Stimulated activated CD4-positive, alpha-beta T cell treated with anti-CD3 and anti-CD28 coated beads, Interleukin-2, amount 100 ng/mL, for 48 hours (primary cell): Measurements from ENCODE around the gene RWDD4.

ENCODE experiments used
- DNase-seq, 2 donors: peaks; one replicate each; pipeline ENCODE4 v3.0.0-alpha.2; 2020

Gene RWDD4

DNA sequence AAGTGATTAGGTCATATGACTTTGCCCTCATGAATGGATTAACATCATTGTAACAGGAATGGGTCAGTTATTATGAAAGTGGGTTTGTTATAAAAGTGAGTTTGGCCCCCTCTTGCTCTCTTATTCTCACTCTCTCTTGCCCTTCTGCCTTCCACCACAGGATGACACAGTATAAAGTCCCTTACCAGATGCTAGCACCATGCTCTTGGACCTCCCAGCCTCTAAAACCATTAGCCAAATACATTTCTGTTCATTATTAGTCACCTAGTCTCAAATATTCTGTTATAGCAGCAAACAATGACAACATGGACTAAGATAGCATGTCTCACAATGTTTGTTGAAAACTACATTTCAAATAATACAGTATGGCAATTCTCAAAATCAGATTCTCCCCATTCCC, 59.7 kb downstream of the RWDD4 start:
- DNase-seq, result no peak

DNA sequence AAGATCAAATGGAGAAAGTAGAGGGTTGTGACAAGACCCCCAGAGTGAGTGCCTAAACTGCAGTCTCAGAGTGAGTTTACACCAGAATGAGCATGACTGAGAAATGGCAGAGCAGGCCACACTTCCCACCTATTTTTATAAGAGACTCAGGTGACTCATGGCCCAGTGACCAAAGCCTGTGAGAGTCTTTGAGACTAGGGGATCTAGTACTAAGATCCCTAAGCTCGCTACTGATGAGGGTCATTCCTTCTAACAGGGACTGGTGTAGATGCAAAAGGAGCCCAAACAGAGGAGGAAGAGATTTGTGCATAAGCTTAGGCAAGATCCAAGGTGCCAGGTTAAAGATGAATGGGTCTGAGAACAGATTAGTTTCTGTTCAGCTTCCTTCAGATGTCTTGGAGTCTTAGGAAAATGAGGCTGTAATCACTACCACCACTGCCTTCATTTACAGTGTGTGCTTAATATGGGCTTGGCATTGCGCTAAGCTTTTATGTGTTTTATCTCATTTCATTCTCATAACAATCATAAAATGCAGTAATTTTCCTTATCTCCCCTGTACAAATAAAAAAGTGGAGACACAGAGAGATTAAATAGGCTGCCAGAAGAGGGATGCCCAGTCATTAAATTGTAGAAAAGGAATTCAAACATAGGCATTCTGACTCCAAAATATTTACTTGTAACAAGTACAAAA, 62.8 kb downstream of the RWDD4 start:
- no peak for DNase-seq

DNA sequence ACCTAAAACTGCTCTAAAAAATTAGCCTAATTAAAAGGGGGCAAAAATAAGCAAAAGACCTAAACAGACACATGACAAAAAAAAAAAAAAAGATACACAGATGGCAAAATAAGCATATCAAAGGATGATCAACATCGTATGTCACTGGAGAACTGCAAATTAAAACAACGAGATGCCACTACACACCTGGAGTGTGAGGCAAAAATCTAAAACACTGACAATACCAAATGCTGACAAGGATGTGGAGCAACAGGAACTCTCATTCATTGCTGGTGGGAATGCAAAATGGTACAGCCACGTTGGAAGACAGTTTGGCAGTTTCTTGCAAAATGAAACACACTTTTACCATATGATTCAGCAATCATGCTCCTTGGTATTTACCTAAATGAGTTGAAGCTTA, 64.2 kb downstream of the RWDD4 start:
- DNase-seq, result no peak

DNA sequence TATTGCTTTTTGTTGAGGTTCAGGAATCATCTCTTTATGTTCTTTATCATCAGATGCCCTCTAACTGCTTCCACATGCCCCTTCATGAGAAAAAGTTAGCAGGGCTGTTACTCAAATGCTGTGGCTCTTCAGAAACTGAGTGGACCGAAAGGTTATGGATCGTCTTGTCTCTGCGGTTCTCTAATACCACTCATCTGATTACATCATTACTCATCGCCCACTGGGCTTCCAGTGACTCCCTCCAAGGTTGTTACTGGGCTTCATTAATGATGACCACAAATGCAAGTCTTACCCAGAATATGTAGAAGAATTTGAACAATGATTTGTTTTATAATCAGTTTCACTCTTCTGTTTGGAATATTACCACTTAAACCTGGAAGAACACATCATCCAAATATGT, 67.7 kb downstream of the RWDD4 start:
- DNase-seq, result no peak
